Left lung (tissue), 14 donors: Measurements from ENCODE around the gene CLDN12. TPM values are rescaled to one million over a fixed set of nuclear protein-coding genes. Genes with fewer than 3 reads are reported as not detected.

Experiments
- ATAC-seq: fragments of 200-7000 bp; cut with Tn5 transposase; one replicate; pipeline ENCODE4 v1.9.1; 2020; ENCODE audit warnings: moderate library complexity
- DNase-seq, 4 donors: peaks; one replicate each; pipeline ENCODE4 v3.0.0-alpha.2; 2013 to 2020
- H3K27ac ChIP-seq, 2 donors: fragments of 200-600 bp; sonication (generic) in 1 of 2; one replicate each; pipeline versions ENCODE4 v1.5.0 to v1.8.0; 2020 to 2021
- H3K27me3 ChIP-seq, 2 donors: fragments of 200-600 bp; sonication (generic) in 1 of 2; one replicate each; pipeline versions ENCODE4 v1.5.0 to v1.8.0; 2020 to 2021
- H3K36me3 ChIP-seq, 2 donors: fragments of 200-600 bp; sonication (generic) in 1 of 2; one replicate each; pipeline versions ENCODE4 v1.5.0 to v1.8.0; 2020 to 2021
- H3K4me1 ChIP-seq, 2 donors: fragments of 200-600 bp; one replicate each; pipeline ENCODE4 v1.8.0; 2021
- H3K4me3 ChIP-seq, 2 donors: fragments of 200-600 bp; sonication (generic) in 1 of 2; one replicate each; pipeline versions ENCODE4 v1.5.0 to v1.8.0; 2020 to 2021; ENCODE audit warnings: mild to moderate bottlenecking in 1 of 2
- H3K9me3 ChIP-seq, 2 donors: fragments of 200-600 bp; sonication (generic) in 1 of 2; one replicate each; pipeline versions ENCODE4 v1.5.0 to v1.8.0; 2020 to 2021
- intact Hi-C, 2 donors: fragments of 100-400 bp; cut with DNase I; formaldehyde crosslinking; loops; one replicate each; pipeline versions ENCODE4 v1.11.2 to v1.14.2; 2022
- long read RNA-seq, 12 donors: library from polyadenylated mRNA in 2 of 12; unstranded in 2 of 12; transcript quantifications; one replicate each; pipeline ENCODE4 v2.0.0 and lab custom pipeline, GENCODE V29; 2019 to 2026
- polyA plus RNA-seq, 6 donors: library from polyadenylated mRNA; unstranded; fragments of 120-200 nt; gene quantifications; one replicate each; pipeline ENCODE4 v1.2.1, GENCODE V29; 2013; ENCODE audit not compliant: insufficient read length in 6 of 6
- total RNA-seq, 2 donors: library from RNA; stranded (reverse); fragmentation: NEBNext Ultra II Directional; extraction: Animal tissue kit (Norgen Biotek cat#: 25700); gene quantifications; one replicate each; pipeline ENCODE4 v1.2.1, GENCODE V29; 2021
- TF ChIP-seq, protein P1 (sequence below), 2 donors: fragments of 200-600 bp; sonication (generic) in 1 of 2; IDR thresholded peaks; one replicate each; pipeline versions ENCODE4 v1.5.0 to v1.8.0; 2021; ENCODE audit warnings: antibody characterized with exemption in 2 of 2
- donor health status: DM: no; HTN: yes; CAD: no.
- donor health status: DM: no; HTN: no; CAD: no.

The CLDN12 gene
- total RNA-seq: 10 to 100 TPM; 37.9 to 48.7 TPM
- polyA plus RNA-seq: 10 to 100 TPM; 39.4 to 51.0 (median 47.0) TPM
- long read RNA-seq, donor 1, transcript CLDN12-201 (3 exons, 3,565 nt): major isoform, 20 of 47 reads
- long read RNA-seq, donor 1, transcript CLDN12-212 (2 exons, 674 nt): minor isoform, 8 of 47 reads
- long read RNA-seq, donor 1, partial matches to known transcripts: 13 of 47 reads
- long read RNA-seq, donor 1, other reads (novel, unspliced or antisense): 0 of 47 reads
- long read RNA-seq, donor 2, transcript CLDN12-201 (3 exons, 3,565 nt): major isoform, 7 of 13 reads
- long read RNA-seq, donor 2, partial matches to known transcripts: 0 of 13 reads
- long read RNA-seq, donor 2, other reads (novel, unspliced or antisense): 0 of 13 reads
- long read RNA-seq, donor 3, transcript CLDN12-201 (3 exons, 3,565 nt): major isoform, 6 of 18 reads
- long read RNA-seq, donor 3, partial matches to known transcripts: 11 of 18 reads
- long read RNA-seq, donor 3, other reads (novel, unspliced or antisense): 0 of 18 reads
- long read RNA-seq, donor 4, partial matches to known transcripts: 0 of 3 reads
- long read RNA-seq, donor 4, other reads (novel, unspliced or antisense): 2 of 3 reads
- long read RNA-seq, donor 5, transcript CLDN12-201 (3 exons, 3,565 nt): major isoform, 15 of 18 reads
- long read RNA-seq, donor 5, partial matches to known transcripts: 0 of 18 reads
- long read RNA-seq, donor 5, other reads (novel, unspliced or antisense): 0 of 18 reads
- long read RNA-seq, donor 6, transcript CLDN12-201 (3 exons, 3,565 nt): major isoform, 7 of 9 reads
- long read RNA-seq, donor 6, partial matches to known transcripts: 0 of 9 reads
- long read RNA-seq, donor 6, other reads (novel, unspliced or antisense): 0 of 9 reads
- long read RNA-seq, donor 7, partial matches to known transcripts: 0 of 5 reads
- long read RNA-seq, donor 7, other reads (novel, unspliced or antisense): 0 of 5 reads
- long read RNA-seq, donor 8, transcript CLDN12-201 (3 exons, 3,565 nt): major isoform, 6 of 13 reads
- long read RNA-seq, donor 8, partial matches to known transcripts: 0 of 13 reads
- long read RNA-seq, donor 8, other reads (novel, unspliced or antisense): 0 of 13 reads
- long read RNA-seq, donor 9: 0 reads
- long read RNA-seq, donor 10: 0 reads
- long read RNA-seq, donor 11, partial matches to known transcripts: 5 of 9 reads
- long read RNA-seq, donor 11, other reads (novel, unspliced or antisense): 0 of 9 reads
- long read RNA-seq, donor 12, transcript CLDN12-201 (3 exons, 3,565 nt): major isoform, 5 of 8 reads
- long read RNA-seq, donor 12, partial matches to known transcripts: 0 of 8 reads
- long read RNA-seq, donor 12, other reads (novel, unspliced or antisense): 0 of 8 reads

DNA sequence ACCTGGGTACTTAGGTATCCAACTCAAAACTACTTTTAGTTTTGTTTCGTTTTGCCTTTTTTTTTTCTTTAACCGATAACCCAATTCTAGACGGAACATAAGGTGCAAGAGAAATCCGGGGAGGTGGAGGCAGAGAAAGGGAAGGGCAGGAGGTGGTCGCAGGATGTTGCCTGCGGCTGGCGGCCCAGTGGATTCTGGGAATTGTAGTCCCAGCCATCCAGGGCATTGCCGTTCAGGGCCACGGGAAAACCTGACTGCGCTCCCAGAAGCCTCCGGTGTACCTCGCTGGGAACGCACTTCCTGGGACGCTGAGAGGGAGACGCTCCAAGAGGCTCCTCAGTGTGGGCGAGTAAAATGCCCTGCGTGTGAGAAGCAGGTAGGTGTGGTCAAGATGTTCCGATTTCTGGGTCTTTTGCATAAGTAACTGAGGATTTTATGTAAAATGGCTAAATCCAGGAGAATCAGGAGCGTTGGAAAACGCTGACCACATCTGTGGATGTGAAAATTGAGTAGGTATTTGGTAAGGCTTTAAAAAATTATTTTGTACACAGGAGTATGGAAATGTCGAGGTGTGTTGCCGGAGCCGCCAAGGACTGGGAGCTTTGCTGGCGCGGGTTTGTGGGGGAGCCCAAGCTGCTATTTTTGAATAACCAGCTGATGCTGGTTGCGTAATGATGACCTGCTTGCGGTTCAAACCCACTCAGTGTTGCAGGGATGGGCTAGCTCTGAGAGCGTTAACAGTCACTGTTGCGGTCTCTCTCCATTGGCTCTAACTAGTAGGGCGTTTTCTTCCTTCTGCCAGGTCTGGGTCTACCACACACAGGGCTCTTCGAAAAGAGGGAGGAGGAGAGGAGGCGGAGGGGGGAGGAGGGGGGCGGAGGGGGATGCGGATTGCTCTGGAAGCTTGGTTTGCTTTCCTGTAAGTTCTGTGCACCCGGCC is at the start of gene CLDN12:
Gene CLDN12, plus strand, starts transcription at position 288 of the 940 bp plus-strand sequence. CDS start 9,216 bp downstream, outside the sequence.
- TF ChIP-seq, protein P1, sequence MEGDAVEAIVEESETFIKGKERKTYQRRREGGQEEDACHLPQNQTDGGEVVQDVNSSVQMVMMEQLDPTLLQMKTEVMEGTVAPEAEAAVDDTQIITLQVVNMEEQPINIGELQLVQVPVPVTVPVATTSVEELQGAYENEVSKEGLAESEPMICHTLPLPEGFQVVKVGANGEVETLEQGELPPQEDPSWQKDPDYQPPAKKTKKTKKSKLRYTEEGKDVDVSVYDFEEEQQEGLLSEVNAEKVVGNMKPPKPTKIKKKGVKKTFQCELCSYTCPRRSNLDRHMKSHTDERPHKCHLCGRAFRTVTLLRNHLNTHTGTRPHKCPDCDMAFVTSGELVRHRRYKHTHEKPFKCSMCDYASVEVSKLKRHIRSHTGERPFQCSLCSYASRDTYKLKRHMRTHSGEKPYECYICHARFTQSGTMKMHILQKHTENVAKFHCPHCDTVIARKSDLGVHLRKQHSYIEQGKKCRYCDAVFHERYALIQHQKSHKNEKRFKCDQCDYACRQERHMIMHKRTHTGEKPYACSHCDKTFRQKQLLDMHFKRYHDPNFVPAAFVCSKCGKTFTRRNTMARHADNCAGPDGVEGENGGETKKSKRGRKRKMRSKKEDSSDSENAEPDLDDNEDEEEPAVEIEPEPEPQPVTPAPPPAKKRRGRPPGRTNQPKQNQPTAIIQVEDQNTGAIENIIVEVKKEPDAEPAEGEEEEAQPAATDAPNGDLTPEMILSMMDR (IDR thresholded peaks at IDR 0.05): no peak
- peak; percentile 81 to 95 (median 90) for DNase-seq
- Histone ChIP-seq H3K27me3 (no peaks in the 10 kb centered on the region), H3K4me3 (peak within 1 kb of the TSS; percentile 52 to 53), H3K9me3 (peaks cover 0 to 6% of the 10 kb centered on the region in 2 donors), H3K27ac (peak within 1 kb of the TSS; percentile 81 to 95), H3K4me1 (peaks cover 4 to 11% of the 10 kb centered on the region in 2 donors), H3K36me3 (peaks cover 0 to 14% of the 10 kb centered on the region in 2 donors)
- ATAC-seq: peak; percentile 95
- intact Hi-C loops: no loop called here

DNA sequence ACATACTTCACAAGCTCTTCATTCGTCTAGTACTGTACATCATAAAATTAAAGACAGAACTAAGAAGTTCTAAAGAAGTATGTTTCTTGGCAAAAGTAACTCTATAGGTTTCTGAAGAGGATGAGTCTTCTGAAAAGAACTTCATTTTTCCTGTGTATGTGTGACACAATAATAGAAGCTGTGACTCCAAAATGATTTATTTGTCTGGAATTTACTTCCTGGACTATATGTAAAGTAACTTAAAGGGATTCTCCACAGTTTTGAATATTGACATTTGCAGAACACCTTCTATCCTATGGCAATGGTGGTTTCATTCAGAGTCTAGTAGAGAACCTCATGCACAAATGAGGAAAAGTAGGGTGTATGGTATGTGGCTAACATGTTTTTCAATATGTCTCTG is 19.8 kb upstream of the CLDN12 start:
- Histone ChIP-seq H3K4me1 (no peaks in the 10 kb centered on the region), H3K9me3 (no peaks in the 10 kb centered on the region), H3K36me3 (peaks cover 0 to 82% of the 10 kb centered on the region in 2 donors), H3K27me3 (no peaks in the 10 kb centered on the region), H3K4me3 (no peak overlapping the region), H3K27ac (no peak overlapping the region)
- ATAC-seq (no peak), DNase-seq (no peak)
- TF ChIP-seq, protein P1 (IDR thresholded peaks at IDR 0.05): no peak
- intact Hi-C loops: no loop called here

DNA sequence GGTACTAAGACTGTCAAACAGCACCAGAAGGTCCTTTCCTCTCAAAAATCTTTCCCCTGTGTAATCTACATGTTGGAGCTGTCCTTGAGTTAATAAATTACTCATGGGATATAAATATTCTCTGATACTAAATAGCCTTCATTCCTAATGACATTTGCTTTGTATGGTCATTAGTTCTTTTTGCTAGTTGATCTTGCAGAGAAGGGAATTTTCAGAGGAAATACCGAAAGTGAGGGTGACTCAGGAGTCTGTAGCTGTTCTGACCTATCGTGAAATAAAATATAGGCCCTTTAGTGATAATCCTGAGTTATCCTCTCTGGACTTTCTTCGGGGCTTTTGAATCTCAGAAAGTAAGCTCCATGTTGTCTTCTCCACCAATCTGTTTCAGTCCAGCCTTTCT is 19.4 kb upstream of the CLDN12 start:
- DNase-seq: no peak
- intact Hi-C loops: no loop called here
- peaks cover 0 to 78% of the 10 kb centered on the region in 2 donors for H3K36me3 ChIP-seq
- H3K4me1 ChIP-seq: no peaks in the 10 kb centered on the region
- no peak for ATAC-seq
- TF ChIP-seq, protein P1 (IDR thresholded peaks at IDR 0.05): no peak
- H3K27ac ChIP-seq: no peak overlapping the region
- H3K9me3 ChIP-seq: no peaks in the 10 kb centered on the region
- H3K4me3 ChIP-seq: no peak overlapping the region
- H3K27me3 ChIP-seq: no peaks in the 10 kb centered on the region

DNA sequence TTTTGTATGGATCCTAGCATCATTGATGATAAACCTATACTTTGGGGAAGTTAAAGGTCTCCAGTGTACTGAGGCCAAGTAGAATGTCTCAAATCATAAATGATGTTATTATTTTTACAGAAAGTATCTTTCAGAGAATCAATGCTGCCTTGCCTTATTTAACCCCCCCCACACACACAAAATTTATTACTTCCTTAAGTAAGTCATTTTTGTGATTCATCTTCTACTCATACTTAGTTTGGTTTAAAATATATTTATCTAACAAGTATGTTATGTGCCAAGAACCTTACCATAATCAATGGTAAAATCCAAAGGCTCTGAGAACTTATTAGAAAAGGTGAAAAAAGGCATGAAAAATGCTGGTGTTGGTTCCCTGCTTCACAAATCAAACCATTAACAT is 18.8 kb upstream of the CLDN12 start:
- intact Hi-C loops: no loop called here
- DNase-seq (no peak), ATAC-seq (no peak)
- Histone ChIP-seq H3K4me3 (no peak overlapping the region), H3K9me3 (no peaks in the 10 kb centered on the region), H3K36me3 (peaks cover 0 to 75% of the 10 kb centered on the region in 2 donors), H3K4me1 (no peaks in the 10 kb centered on the region), H3K27me3 (no peaks in the 10 kb centered on the region), H3K27ac (no peak overlapping the region)
- TF ChIP-seq, protein P1 (IDR thresholded peaks at IDR 0.05): no peak
